RCC 7860 (cell line): ENCODE results near the gene GNB1.
"Not testable (repeated sequence)": the region's sequence is repeated elsewhere in the genome, so short reads cannot be mapped to it uniquely, and the experiment has no call there.

Source experiments
- DNase-seq: peaks from one replicate; pipeline ENCODE4 v3.0.0-alpha.2; 2015; ENCODE audit warnings: low spot score
- FAIRE-seq: peaks from 2 replicates; lab custom pipeline; 2012; peaks lifted over from hg19 to GRCh38; lab: Jason Lieb, UNC

GNB1 gene

GRCh38 chr1:1890506-1891348 is at the start of gene GNB1:
Gene GNB1 (minus strand): TSS chr1:1891087. CDS start chr1:1825453, 65,634 bp downstream.
- DNase-seq (peak; percentile 65), FAIRE-seq (no peak)

- DNase-seq (no peak), FAIRE-seq (no peak)
Observed at GRCh38 chr1:1940123-1940425, 49.2 kb upstream of the GNB1 start.

- no peak for FAIRE-seq
- no peak for DNase-seq
Observed at GRCh38 chr1:1939296-1940122, 48.6 kb upstream of the GNB1 start.

- DNase-seq = no peak
- no peak for FAIRE-seq
Observed at GRCh38 chr1:1938613-1939295, 47.9 kb upstream of the GNB1 start.

- FAIRE-seq (no peak), DNase-seq (no peak)
Observed at GRCh38 chr1:1938276-1938573, 47.3 kb upstream of the GNB1 start.

- DNase-seq (no peak), FAIRE-seq (no peak)
Observed at GRCh38 chr1:1937549-1938275, 46.8 kb upstream of the GNB1 start.

- FAIRE-seq = no peak
Observed at GRCh38 chr1:1937061-1937460, 46.2 kb upstream of the GNB1 start.

GRCh38 chr1:1934848-1935247 is 44.0 kb upstream of the GNB1 start:
- not testable (repeated sequence) for DNase-seq, FAIRE-seq

More at GRCh38 chr1:1937061-1937460, 46.2 kb upstream of the GNB1 start:
- DNase-seq = no peak

GRCh38 chr1:1929639-1930545 is 39.0 kb upstream of the GNB1 start:
- DNase-seq (no peak), FAIRE-seq (no peak)

GRCh38 chr1:1929102-1929638 is 38.3 kb upstream of the GNB1 start:
- DNase-seq = no peak

GRCh38 chr1:1928231-1929101 is 37.6 kb upstream of the GNB1 start:
- FAIRE-seq = no peak
- no peak for DNase-seq

More at GRCh38 chr1:1929102-1929638, 38.3 kb upstream of the GNB1 start:
- FAIRE-seq = no peak

GRCh38 chr1:1927751-1928150 is 36.9 kb upstream of the GNB1 start:
- DNase-seq (no peak), FAIRE-seq (no peak)

GRCh38 chr1:1926886-1927660 is 36.2 kb upstream of the GNB1 start:
- no peak for FAIRE-seq
- DNase-seq = no peak

- FAIRE-seq (no peak), DNase-seq (no peak)
Observed at GRCh38 chr1:1926346-1926811, 35.5 kb upstream of the GNB1 start.

- FAIRE-seq (no peak), DNase-seq (no peak)
Observed at GRCh38 chr1:1925437-1926345, 34.8 kb upstream of the GNB1 start.

GRCh38 chr1:1924849-1925248 is 34.0 kb upstream of the GNB1 start:
- DNase-seq (no peak), FAIRE-seq (no peak)

GRCh38 chr1:1924386-1924785 is 33.5 kb upstream of the GNB1 start:
- DNase-seq (no peak), FAIRE-seq (no peak)
